Cardiac fibroblast (primary cell): ENCODE measurements around the gene ICOS.

ENCODE experiments used
- DNase-seq, 2 donors: peaks; one replicate each; pipeline versions ENCODE4 v3.0.0 to v3.0.0-alpha.2; 2010; ENCODE audit warnings: low read depth in 2 of 2
- H3K4me3 ChIP-seq, 2 donors: replicated peaks in 1 of 2; 1 replicate in 1 of 2; 2 replicates in 1 of 2; pipeline ENCODE4 v1.5.1; 2011; ENCODE audit warnings: low read depth in 2 of 2, low read length in 2 of 2, mild to moderate bottlenecking in 2 of 2, moderate library complexity in 1 of 2
- TF ChIP-seq, protein P1 (sequence below): IDR thresholded peaks from one replicate; pipeline ENCODE4 v1.5.1; 2011; ENCODE audit warnings: low read depth, mild to moderate bottlenecking, low read length, inconsistent platforms

Gene ICOS

DNA sequence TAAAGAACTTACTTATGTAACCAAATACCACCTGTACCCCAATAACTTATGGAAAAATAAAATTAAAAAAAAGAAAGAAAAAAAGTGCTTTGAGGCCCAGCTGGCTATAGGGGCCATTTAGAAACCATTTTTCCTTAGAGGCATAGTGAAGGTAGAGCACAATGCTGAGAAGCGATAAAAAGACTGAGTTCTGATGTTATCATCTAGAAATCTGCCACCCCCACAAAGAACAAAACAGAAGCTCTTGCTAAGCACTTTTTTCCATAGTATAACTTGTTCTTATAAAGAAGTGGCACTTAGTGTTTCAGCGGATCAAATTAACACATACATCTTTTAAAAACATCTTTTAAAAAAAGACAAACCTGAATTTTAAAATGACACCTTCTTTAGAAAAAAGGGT is 51.4 kb downstream of the ICOS start:
- TF ChIP-seq, protein P1, sequence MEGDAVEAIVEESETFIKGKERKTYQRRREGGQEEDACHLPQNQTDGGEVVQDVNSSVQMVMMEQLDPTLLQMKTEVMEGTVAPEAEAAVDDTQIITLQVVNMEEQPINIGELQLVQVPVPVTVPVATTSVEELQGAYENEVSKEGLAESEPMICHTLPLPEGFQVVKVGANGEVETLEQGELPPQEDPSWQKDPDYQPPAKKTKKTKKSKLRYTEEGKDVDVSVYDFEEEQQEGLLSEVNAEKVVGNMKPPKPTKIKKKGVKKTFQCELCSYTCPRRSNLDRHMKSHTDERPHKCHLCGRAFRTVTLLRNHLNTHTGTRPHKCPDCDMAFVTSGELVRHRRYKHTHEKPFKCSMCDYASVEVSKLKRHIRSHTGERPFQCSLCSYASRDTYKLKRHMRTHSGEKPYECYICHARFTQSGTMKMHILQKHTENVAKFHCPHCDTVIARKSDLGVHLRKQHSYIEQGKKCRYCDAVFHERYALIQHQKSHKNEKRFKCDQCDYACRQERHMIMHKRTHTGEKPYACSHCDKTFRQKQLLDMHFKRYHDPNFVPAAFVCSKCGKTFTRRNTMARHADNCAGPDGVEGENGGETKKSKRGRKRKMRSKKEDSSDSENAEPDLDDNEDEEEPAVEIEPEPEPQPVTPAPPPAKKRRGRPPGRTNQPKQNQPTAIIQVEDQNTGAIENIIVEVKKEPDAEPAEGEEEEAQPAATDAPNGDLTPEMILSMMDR = no peak
- H3K4me3 ChIP-seq = no peak overlapping the region
- no peak for DNase-seq

DNA sequence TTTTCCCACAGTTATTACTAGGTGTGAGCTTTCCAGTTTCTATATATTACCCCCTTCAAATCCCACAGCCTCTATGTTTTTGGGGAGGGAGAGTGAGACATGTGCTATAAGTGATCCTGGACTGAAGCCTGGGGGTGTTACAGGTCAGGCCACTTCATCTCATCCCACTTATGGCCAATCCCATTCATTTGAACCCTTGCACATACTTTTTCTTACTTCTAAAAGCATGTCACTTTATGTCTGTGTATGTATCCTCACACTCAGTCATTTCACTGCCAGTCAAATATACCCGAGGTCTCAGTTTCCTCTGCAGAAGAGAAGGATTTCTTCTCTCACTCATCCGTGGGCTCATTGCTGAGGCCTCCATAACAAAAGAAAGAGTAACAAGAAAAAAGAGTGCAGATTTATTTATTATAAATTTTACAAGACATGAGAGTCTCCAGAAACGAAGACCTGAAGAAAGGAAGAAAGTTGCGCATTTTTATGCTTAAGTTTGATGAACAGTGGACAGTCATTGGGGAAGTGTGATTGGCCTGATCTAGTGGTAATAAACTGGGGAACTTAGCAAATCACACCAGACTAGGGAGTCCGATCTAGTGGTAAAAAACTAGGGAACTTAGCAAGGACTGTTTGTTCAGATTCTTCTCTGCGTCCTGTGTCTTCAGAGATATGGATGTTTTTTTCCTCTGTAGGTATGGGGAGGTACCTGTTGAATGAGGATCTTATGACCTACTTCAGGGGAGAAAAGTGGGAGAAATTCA is 52.1 kb downstream of the ICOS start:
- H3K4me3 ChIP-seq = no peak overlapping the region
- DNase-seq = no peak
- TF ChIP-seq, protein P1 = no peak

- no peak for DNase-seq
- no peak overlapping the region for H3K4me3 ChIP-seq
- TF ChIP-seq, protein P1 = no peak
Observed at GRCh38 chr2:203989521-203989920, 53.0 kb downstream of the ICOS start.

GRCh38 chr2:203992509-203992908 is 55.9 kb downstream of the ICOS start:
- TF ChIP-seq, protein P1 = no peak
- DNase-seq = no peak
- no peak overlapping the region for H3K4me3 ChIP-seq

GRCh38 chr2:203993011-203993410 is 56.4 kb downstream of the ICOS start:
- DNase-seq = no peak
- TF ChIP-seq, protein P1 = no peak
- H3K4me3 ChIP-seq = no peak overlapping the region

DNA sequence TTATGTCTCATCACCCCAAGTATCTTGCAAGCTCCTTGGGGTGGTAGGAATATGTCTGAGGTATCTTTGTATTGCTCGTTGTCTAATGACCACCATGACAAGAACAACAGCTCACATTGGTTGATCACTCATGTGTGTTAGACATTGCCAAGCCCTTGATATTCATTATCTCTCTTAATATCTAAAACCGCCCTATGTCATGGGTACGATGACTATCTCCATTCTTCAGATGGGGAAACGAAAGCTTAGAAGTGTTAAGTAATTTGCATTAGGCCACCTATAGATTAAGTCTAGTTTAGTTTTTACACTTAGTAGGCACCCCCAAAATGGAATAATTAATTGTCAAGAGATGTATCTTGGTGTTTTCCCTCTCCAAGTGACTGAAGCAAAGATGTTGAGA is 57.0 kb downstream of the ICOS start:
- DNase-seq = no peak
- TF ChIP-seq, protein P1 = no peak
- H3K4me3 ChIP-seq = no peak overlapping the region

GRCh38 chr2:203994735-203995134 is 58.2 kb downstream of the ICOS start:
- DNase-seq = no peak
- H3K4me3 ChIP-seq = no peak overlapping the region
- TF ChIP-seq, protein P1 = no peak
